NCI-H446 treated with DMSO at 0.1 percent for 48 hours (cell line): Measurements from ENCODE around the gene RCAN2.

ENCODE experiments used
- DNase-seq: peaks from one replicate; lab custom pipeline; 2025; lab: John Stamatoyannopoulos, UW

Gene RCAN2

GRCh38 chr6:46290421-46291274 lies 200.6 kb downstream of the RCAN2 start:
- no peak for DNase-seq

- DNase-seq: no peak
These were observed 201.4 kb downstream of the RCAN2 start for GRCh38 chr6:46289898-46290297.

GRCh38 chr6:46288835-46289234 lies 202.4 kb downstream of the RCAN2 start:
- DNase-seq: no peak

GRCh38 chr6:46287681-46288080 lies 203.6 kb downstream of the RCAN2 start:
- DNase-seq: no peak

- no peak for DNase-seq
These were observed 204.2 kb downstream of the RCAN2 start for GRCh38 chr6:46287043-46287442.

- DNase-seq: no peak
These were observed 206.8 kb downstream of the RCAN2 start for GRCh38 chr6:46284475-46284874.

GRCh38 chr6:46281110-46281509 lies 210.1 kb downstream of the RCAN2 start:
- no peak for DNase-seq

GRCh38 chr6:46279874-46280273 lies 211.4 kb downstream of the RCAN2 start:
- DNase-seq: no peak

- DNase-seq: no peak
These were observed 214.6 kb downstream of the RCAN2 start for GRCh38 chr6:46276576-46277142.

- DNase-seq: no peak
These were observed 216.7 kb downstream of the RCAN2 start for GRCh38 chr6:46274502-46274901.

GRCh38 chr6:46273911-46274310 lies 217.3 kb downstream of the RCAN2 start:
- DNase-seq: no peak

- no peak for DNase-seq
These were observed 219.5 kb downstream of the RCAN2 start for GRCh38 chr6:46271728-46272127.

GRCh38 chr6:46271107-46271506 lies 220.1 kb downstream of the RCAN2 start:
- DNase-seq: no peak

- DNase-seq: no peak
These were observed 220.9 kb downstream of the RCAN2 start for GRCh38 chr6:46270336-46270735.

- no peak for DNase-seq
These were observed 221.6 kb downstream of the RCAN2 start for GRCh38 chr6:46269447-46270229.

- no peak for DNase-seq
These were observed 223.7 kb downstream of the RCAN2 start for GRCh38 chr6:46267515-46267914.

- no peak for DNase-seq
These were observed 225.9 kb downstream of the RCAN2 start for GRCh38 chr6:46265373-46265772.

GRCh38 chr6:46263707-46264086 lies 227.6 kb downstream of the RCAN2 start:
- no peak for DNase-seq

- no peak for DNase-seq
These were observed 228.1 kb downstream of the RCAN2 start for GRCh38 chr6:46262928-46263706.

GRCh38 chr6:46258249-46258648 lies 233.0 kb downstream of the RCAN2 start:
- no peak for DNase-seq

- DNase-seq: no peak
These were observed 235.7 kb downstream of the RCAN2 start for GRCh38 chr6:46255528-46255927.

GRCh38 chr6:46254946-46255345 lies 236.3 kb downstream of the RCAN2 start:
- DNase-seq: no peak
